GM12865 (cell line): Measurements from ENCODE around the gene APBA2.

Experiments
- DNase-seq: peaks from one replicate; pipeline ENCODE4 v3.0.0; 2010; ENCODE audit warnings: low read depth
- H3K4me3 ChIP-seq: 2 replicates; pipeline ENCODE4 v1.5.1; 2011; ENCODE audit warnings: mild to moderate bottlenecking, low read depth, low read length, control low read depth
- TF ChIP-seq, protein P1 (sequence below): IDR thresholded peaks from 2 replicates; pipeline ENCODE4 v1.5.1; 2011; ENCODE audit warnings: low read length, control low read depth, low read depth, inconsistent platforms; ENCODE audit not compliant: insufficient read depth; ENCODE audit errors: missing control alignments

Gene APBA2

DNA sequence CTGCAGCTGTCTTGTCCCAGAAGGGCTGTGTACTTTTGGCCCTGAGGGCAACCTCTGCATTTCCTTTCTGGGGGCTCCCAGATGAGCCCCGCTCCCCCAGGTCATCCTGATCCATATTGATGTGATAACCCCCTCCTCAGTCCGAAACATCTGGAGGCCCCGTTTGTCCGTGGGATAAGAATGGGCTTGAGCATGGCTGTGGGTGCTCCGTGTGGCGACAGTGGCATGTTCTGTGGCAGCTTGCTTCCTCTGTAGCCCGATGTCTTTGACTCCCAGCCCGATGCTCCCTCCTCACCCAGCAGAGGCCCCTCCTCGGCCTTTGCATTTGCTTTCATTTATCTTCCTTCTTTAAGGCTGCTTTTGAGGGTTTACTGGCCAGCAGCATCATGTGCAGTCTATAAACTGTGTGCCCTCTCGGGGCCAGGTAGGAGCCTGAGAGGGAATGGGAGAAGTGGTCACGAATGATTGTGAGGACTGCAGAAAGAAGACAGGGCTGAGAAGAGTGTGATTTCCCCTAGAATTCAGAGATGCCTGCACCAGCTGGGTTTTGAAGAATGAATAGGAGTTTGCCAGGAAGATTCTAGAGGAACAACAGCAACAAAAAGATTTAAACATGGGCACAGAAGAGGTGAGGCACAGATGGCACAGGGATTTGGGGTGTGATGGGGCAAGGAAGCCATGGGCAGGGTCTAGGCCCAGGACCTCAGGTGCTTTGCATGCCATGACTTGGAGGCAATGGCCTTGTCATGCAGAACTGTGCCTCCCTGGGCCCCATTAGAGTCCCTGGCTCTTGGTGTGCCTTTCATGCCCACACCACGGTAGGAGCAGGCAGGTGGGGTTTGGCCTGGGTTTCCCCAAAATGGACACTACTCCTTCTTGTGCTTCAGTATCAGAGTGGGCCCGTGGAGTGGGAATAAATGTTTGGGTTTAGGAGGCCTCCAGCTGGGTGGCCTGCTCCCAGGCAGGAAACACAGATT is 34.2 kb downstream of the APBA2 start:
- no peak for DNase-seq
- no peak overlapping the region for H3K4me3 ChIP-seq
- TF ChIP-seq, protein P1, sequence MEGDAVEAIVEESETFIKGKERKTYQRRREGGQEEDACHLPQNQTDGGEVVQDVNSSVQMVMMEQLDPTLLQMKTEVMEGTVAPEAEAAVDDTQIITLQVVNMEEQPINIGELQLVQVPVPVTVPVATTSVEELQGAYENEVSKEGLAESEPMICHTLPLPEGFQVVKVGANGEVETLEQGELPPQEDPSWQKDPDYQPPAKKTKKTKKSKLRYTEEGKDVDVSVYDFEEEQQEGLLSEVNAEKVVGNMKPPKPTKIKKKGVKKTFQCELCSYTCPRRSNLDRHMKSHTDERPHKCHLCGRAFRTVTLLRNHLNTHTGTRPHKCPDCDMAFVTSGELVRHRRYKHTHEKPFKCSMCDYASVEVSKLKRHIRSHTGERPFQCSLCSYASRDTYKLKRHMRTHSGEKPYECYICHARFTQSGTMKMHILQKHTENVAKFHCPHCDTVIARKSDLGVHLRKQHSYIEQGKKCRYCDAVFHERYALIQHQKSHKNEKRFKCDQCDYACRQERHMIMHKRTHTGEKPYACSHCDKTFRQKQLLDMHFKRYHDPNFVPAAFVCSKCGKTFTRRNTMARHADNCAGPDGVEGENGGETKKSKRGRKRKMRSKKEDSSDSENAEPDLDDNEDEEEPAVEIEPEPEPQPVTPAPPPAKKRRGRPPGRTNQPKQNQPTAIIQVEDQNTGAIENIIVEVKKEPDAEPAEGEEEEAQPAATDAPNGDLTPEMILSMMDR = no peak

DNA sequence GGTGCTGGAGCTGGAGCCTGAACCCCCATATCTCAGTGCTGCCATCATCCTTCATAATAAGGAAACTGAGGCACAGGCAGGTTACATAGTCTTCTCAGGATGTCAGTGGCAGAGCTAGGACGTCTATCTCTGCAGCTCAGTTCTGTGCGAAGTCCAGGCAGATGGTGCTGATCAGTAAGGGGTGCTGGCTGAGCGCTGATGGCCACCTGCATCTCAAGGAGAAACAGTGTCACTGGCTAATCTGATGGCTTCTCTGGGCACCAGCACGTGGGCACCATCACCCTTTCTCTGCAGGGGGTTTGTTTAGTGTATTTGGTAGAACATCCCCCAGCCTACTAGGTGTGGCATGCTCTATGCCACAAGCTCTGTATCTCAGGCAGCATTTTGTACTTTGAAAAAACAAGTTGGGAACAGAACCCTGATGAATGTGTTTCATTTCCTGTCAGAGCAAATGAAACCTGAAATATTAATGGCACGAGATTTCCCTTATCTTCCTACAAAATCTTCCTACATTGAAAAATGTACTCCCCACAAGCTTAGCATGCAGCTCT is 35.1 kb downstream of the APBA2 start:
- no peak for DNase-seq
- TF ChIP-seq, protein P1 = no peak
- no peak overlapping the region for H3K4me3 ChIP-seq

DNA sequence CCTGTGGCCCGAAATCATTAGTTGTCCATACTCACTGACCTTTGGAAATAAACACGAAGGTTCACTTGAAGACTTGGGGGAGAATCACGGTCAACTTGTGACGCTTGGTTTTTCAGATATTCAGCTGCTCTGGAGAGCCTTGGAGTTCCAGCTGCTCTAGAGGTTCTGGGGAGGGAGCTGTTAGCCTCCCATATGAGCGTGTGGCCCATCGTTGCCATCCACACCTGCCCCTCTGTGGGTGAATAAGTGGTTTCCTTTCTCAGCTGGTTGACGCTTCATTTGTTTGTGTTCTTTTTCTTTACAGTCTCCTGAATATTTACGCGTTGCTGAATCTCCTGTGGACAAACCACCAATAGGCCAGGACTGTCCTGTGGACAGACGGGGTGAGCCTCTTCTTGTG is 35.6 kb downstream of the APBA2 start:
- no peak for DNase-seq
- H3K4me3 ChIP-seq = no peak overlapping the region
- TF ChIP-seq, protein P1 = no peak

DNA sequence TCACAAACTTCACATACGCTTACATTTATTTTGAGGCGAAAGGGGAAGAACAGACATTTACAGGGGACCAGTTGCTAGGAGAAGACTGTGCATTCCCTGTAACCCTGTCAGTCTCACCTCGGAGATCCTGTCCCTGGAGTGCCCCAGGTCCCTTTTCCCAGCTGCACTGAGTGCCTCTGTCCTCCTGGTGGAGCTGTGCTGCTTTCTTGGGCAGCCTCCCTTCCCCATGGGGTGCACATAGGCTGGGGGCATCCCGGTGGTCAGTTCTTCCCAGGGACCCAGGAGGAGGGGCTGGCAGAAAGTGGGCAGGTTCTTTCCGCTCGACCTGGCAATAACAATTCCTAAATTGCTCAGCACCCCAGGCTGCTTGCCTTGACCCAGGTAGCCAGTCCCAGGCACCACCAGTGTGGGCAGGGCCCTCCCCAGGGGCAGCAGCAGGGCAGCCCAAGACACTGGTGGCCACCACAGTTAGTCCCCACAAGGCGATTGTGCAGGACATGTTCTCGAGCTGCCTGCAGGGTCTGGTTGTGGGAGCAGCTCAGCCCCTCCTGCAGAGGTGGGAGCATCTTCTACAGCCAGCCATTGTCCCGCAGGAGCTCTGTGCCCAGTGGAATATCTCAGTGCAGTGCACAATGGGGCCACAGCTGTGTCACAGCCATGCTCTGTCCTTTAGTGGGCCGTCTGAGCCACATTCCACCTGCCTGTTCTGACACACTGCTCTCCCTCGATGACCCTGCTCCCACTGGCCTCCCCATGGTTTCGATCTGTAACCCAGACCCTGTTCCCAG is 36.3 kb downstream of the APBA2 start:
- no peak for DNase-seq
- TF ChIP-seq, protein P1 = no peak
- H3K4me3 ChIP-seq = no peak overlapping the region

DNA sequence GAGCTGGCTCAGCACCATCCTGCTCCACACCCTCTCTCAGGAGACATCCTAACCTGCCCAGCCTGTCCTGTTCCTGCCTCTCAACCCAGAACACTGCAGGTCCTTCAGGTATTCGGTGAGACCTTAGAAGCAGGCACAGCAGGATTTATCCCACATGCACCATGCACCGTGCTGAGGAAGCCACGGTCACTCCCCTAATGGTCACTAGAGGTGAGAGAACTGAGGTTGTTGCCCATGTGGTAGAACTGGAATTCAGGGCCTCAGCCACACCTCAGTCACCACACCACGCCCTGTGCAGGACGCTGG is 36.9 kb downstream of the APBA2 start:
- no peak for DNase-seq
- TF ChIP-seq, protein P1 = no peak
- no peak overlapping the region for H3K4me3 ChIP-seq

DNA sequence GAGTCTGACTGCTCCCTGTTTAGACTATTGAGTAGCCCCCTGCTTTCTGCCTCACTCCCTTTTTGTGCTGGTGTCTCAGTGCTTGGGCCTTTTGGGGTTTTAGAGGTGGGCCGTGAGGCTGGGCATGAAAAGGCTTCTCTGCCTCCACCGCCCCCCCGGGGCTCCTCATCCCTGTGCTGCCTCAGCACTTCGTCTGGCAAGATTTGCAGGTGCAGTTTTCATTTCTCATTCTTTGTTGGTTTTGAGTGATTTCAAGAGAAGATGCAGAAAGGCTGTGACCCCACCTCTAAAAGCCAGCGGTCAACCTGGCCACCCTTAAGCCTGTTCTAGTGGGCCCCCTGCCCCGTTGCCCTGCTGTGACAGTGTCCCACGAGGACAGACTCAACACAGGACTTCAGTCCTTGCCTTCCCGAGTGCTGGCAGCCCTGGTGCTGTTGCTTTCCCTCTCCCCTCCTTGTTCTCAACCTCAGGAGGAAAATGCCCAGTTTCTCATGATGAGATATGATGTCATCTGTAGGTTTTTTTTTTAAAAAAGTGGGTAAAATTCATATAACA is 38.0 kb downstream of the APBA2 start:
- no peak for DNase-seq
- TF ChIP-seq, protein P1 = no peak
- H3K4me3 ChIP-seq = no peak overlapping the region
